Aorta (tissue), 4 donors: ENCODE data around the gene CARD10. TPM values are rescaled to one million over a fixed set of nuclear protein-coding genes. Genes with fewer than 3 reads are reported as not detected.

Experiments used
- polyA plus RNA-seq, 2 donors: library from polyadenylated mRNA; stranded (reverse); fragments of 200-250 nt; gene quantifications; one replicate each; pipeline ENCODE4 v1.2.3, GENCODE V29; 2013
- total RNA-seq, 2 donors: library from RNA; stranded (reverse); fragmentation: NEBNext Ultra II Directional; extraction: Animal tissue kit (Norgen Biotek cat#: 25700); gene quantifications; one replicate each; pipeline ENCODE4 v1.2.1, GENCODE V29; 2021
- donor health status: healthy with polysubstance abuse.
- donor health status: Bipolar disorder and iron deficiency.
- donor health status: DM: no; HTN: no; CAD: no.
- donor health status: DM: yes; HTN: yes; CAD: no.

CARD10 gene
- total and polyA plus RNA-seq, 4 donors: 2.2 to 24.9 (median 9.4) TPM

Other genes starting within 250 kb of the CARD10 start
- 10 to 100 TPM; 28.2 to 68.7 TPM for gene CYTH4, start 236.9 kb downstream of the CARD10 start, total RNA-seq
- gene CYTH4, start 236.9 kb downstream of the CARD10 start, polyA plus RNA-seq: 10 to 100 TPM in 1 of 2 donors, 1 to 10 TPM in 1; 4.5 to 15.9 TPM
- under 1 TPM; 0.06 to 0.24 TPM for gene ELFN2, start 91.9 kb downstream of the CARD10 start, total RNA-seq
- not detected for gene ELFN2, start 91.9 kb downstream of the CARD10 start, polyA plus RNA-seq
- gene MFNG, start 33.0 kb downstream of the CARD10 start, total RNA-seq: 10 to 100 TPM; 22.8 to 35.4 TPM
- 10 to 100 TPM in 1 of 2 donors, 1 to 10 TPM in 1; 6.7 to 12.0 TPM for gene MFNG, start 33.0 kb downstream of the CARD10 start, polyA plus RNA-seq
- 10 to 100 TPM; 69.1 to 76.3 TPM for gene CDC42EP1, start 41.1 kb upstream of the CARD10 start, total RNA-seq
- gene CDC42EP1, start 41.1 kb upstream of the CARD10 start, polyA plus RNA-seq: 10 to 100 TPM; 26.0 to 44.6 TPM
- gene LGALS2, start 60.7 kb upstream of the CARD10 start, total RNA-seq: 1 to 10 TPM in 1 of 2 donors, not detected in 1; 2.1 TPM
- gene LGALS2, start 60.7 kb upstream of the CARD10 start, polyA plus RNA-seq: 10 to 100 TPM in 1 of 2 donors, not detected in 1; 22.8 TPM
- 10 to 100 TPM; 35.7 to 62.7 TPM for gene GGA1, start 89.4 kb upstream of the CARD10 start, total RNA-seq
- 10 to 100 TPM; 14.4 to 68.7 TPM for gene GGA1, start 89.4 kb upstream of the CARD10 start, polyA plus RNA-seq
- 10 to 100 TPM in 1 of 2 donors, 1 to 10 TPM in 1; 7.2 to 18.2 TPM for gene SH3BP1, start 120.3 kb upstream of the CARD10 start, total RNA-seq
- gene SH3BP1, start 120.3 kb upstream of the CARD10 start, polyA plus RNA-seq: 10 to 100 TPM in 1 of 2 donors, 1 to 10 TPM in 1; 3.5 to 14.8 TPM
- gene PDXP, start 139.3 kb upstream of the CARD10 start, total RNA-seq: 1 to 10 TPM; 4.0 to 5.5 TPM
- gene PDXP, start 139.3 kb upstream of the CARD10 start, polyA plus RNA-seq: 10 to 100 TPM in 1 of 2 donors, 1 to 10 TPM in 1; 4.7 to 16.2 TPM
- gene LGALS1, start 156.2 kb upstream of the CARD10 start, total RNA-seq: 1,000 to 10,000 TPM; 1,050 to 1,178 TPM
- gene LGALS1, start 156.2 kb upstream of the CARD10 start, polyA plus RNA-seq: 1,000 to 10,000 TPM; 1,845 to 3,139 TPM
- 10 to 100 TPM; 11.1 to 15.4 TPM for gene NOL12, start 166.9 kb upstream of the CARD10 start, total RNA-seq
- 10 to 100 TPM; 13.0 to 19.0 TPM for gene NOL12, start 166.9 kb upstream of the CARD10 start, polyA plus RNA-seq
- 100 to 1,000 TPM in 1 of 2 donors, 10 to 100 TPM in 1; 86.0 to 113 TPM for gene TRIOBP, start 177.6 kb upstream of the CARD10 start, total RNA-seq
- 10 to 100 TPM; 26.9 to 59.1 TPM for gene TRIOBP, start 177.6 kb upstream of the CARD10 start, polyA plus RNA-seq